Stimulated activated CD8-positive, alpha-beta memory T cell treated with anti-CD3 and anti-CD28 coated beads, Interleukin-15, amount 100 ng/mL, for 24 hours (primary cell): ENCODE measurements around the gene SHPK.
"Not testable (repeated sequence)": the region's sequence is repeated elsewhere in the genome, so short reads cannot be mapped to it uniquely, and the experiment has no call there.

Experiments used
- DNase-seq: peaks from one replicate; pipeline ENCODE4 v3.0.0-alpha.2; 2020; ENCODE audit warnings: low read depth

Gene SHPK

GRCh38 chr17:3589784-3590183 is 46.3 kb downstream of the SHPK start:
- DNase-seq = no peak

- DNase-seq = no peak
These were observed 50.2 kb downstream of the SHPK start for GRCh38 chr17:3585826-3586225.

- DNase-seq = no peak
These were observed 52.6 kb downstream of the SHPK start for GRCh38 chr17:3583456-3583855.

GRCh38 chr17:3582915-3583314 is 53.1 kb downstream of the SHPK start:
- no peak for DNase-seq

- DNase-seq = not testable (repeated sequence)
These were observed 57.4 kb downstream of the SHPK start for GRCh38 chr17:3578667-3579066.

- DNase-seq = no peak
These were observed 59.1 kb downstream of the SHPK start for GRCh38 chr17:3576970-3577369.

- no peak for DNase-seq
These were observed 60.5 kb downstream of the SHPK start for GRCh38 chr17:3575511-3575910.

GRCh38 chr17:3574231-3574630 is 61.8 kb downstream of the SHPK start:
- no peak for DNase-seq

- DNase-seq = no peak
These were observed 62.6 kb downstream of the SHPK start for GRCh38 chr17:3573246-3574100.

GRCh38 chr17:3572231-3572630 is 63.8 kb downstream of the SHPK start:
- DNase-seq = no peak

GRCh38 chr17:3571043-3571900 is 64.8 kb downstream of the SHPK start:
- no peak for DNase-seq

- no peak for DNase-seq
These were observed 66.4 kb downstream of the SHPK start for GRCh38 chr17:3569534-3570137.

- no peak for DNase-seq
These were observed 69.5 kb downstream of the SHPK start for GRCh38 chr17:3566551-3566950.

- no peak for DNase-seq
These were observed 70.9 kb downstream of the SHPK start for GRCh38 chr17:3565143-3565542.

- not testable (repeated sequence) for DNase-seq
These were observed 71.8 kb downstream of the SHPK start for GRCh38 chr17:3564241-3564640.

- DNase-seq = no peak
These were observed 76.8 kb downstream of the SHPK start for GRCh38 chr17:3559270-3559645.

- no peak for DNase-seq
These were observed 77.3 kb downstream of the SHPK start for GRCh38 chr17:3558603-3559269.
